GM21381 (cell line): ENCODE measurements around the gene C9orf78.

Experiments used
- ATAC-seq: cut with Tn5 transposase; IDR thresholded peaks from one replicate; pipeline ENCODE4 v1.9.1; 2021; ENCODE audit warnings: mild to moderate bottlenecking, moderate library complexity; ENCODE audit not compliant: unreplicated experiment

Gene C9orf78

GRCh38 chr9:129835128-129835859, at the start of gene C9orf78, which contains the start of gene USP20:
C9orf78 (minus strand) TSS chr9:129835275; CDS start chr9:129835221, 54 bp downstream.
USP20 (plus strand) TSS chr9:129835458; CDS start chr9:129852556, 17,098 bp downstream.
- peak; percentile 92 for ATAC-seq

- peak; percentile 39 for ATAC-seq
These were observed 49.3 kb upstream of the C9orf78 start for GRCh38 chr9:129884220-129885017.

GRCh38 chr9:129881547-129882324, 46.7 kb upstream of the C9orf78 start:
- no peak for ATAC-seq

GRCh38 chr9:129880654-129881546, 45.8 kb upstream of the C9orf78 start:
- no peak for ATAC-seq

GRCh38 chr9:129879991-129880653, 45.0 kb upstream of the C9orf78 start:
- no peak for ATAC-seq

GRCh38 chr9:129879103-129879699, 44.1 kb upstream of the C9orf78 start:
- ATAC-seq: no peak

GRCh38 chr9:129878291-129878690, 43.2 kb upstream of the C9orf78 start:
- ATAC-seq: no peak

GRCh38 chr9:129876815-129877214, 41.7 kb upstream of the C9orf78 start:
- ATAC-seq: no peak

- no peak for ATAC-seq
These were observed 40.8 kb upstream of the C9orf78 start for GRCh38 chr9:129875687-129876395.

GRCh38 chr9:129875181-129875611, 40.1 kb upstream of the C9orf78 start:
- ATAC-seq: no peak

- no peak for ATAC-seq
These were observed 39.4 kb upstream of the C9orf78 start for GRCh38 chr9:129874261-129875101.

GRCh38 chr9:129873563-129874190, 38.6 kb upstream of the C9orf78 start:
- ATAC-seq: no peak

- no peak for ATAC-seq
These were observed 36.0 kb upstream of the C9orf78 start for GRCh38 chr9:129871046-129871445.

GRCh38 chr9:129869585-129870501, 34.8 kb upstream of the C9orf78 start:
- ATAC-seq: no peak

- ATAC-seq: no peak
These were observed 33.9 kb upstream of the C9orf78 start for GRCh38 chr9:129868872-129869486.
